ENCODE data around the gene SLAMF9.

The SLAMF9 gene

GRCh38 chr1:159992161-159992560, 38.1 kb upstream of the SLAMF9 start:
- Histone ChIP-seq H3K9me3 (ENCODE audit: insufficient read depth, low read depth, low read length) (no peaks in the 10 kb centered on the region), H3K9me2 (replicated peaks; ENCODE audit: low read depth, low read length) (no peaks in the 10 kb centered on the region), H3K4me1 (ENCODE audit: insufficient read depth, low read length, poor library complexity, severe bottlenecking) (peaks cover 12% of the 10 kb centered on the region), H3K4me3 (ENCODE audit: low read length, poor library complexity, severe bottlenecking) (no peak overlapping the region), H3K79me2 (ENCODE audit: insufficient read depth, low read length) (no peaks in the 10 kb centered on the region), H3K4me2 (ENCODE audit: low read depth, low read length, poor library complexity, severe bottlenecking) (no peak overlapping the region), H4K20me1 (ENCODE audit: insufficient read depth, low read length, poor library complexity, severe bottlenecking) (no peaks in the 10 kb centered on the region), H3F3A (ENCODE audit: low read depth) (no peaks in the 10 kb centered on the region), H2AFZ (ENCODE audit: low read length) (no peak overlapping the region), H3K36me3 (ENCODE audit: insufficient read depth, low read length) (no peaks in the 10 kb centered on the region), H3K27me3 (ENCODE audit: insufficient read depth, low read length, poor library complexity, severe bottlenecking) (no peaks in the 10 kb centered on the region), H3K9ac (ENCODE audit: low read depth, low read length, poor library complexity, severe bottlenecking) (no peak overlapping the region)
- TF ChIP-seq CTCF (conservative IDR thresholded peaks at IDR 0.05; ENCODE audit: low read length), result no peak
- TF ChIP-seq EZH2phosphoT487 (IDR thresholded peaks at IDR 0.05; ENCODE audit: borderline replicate concordance), result no peak

- Histone ChIP-seq H4K20me1 (ENCODE audit: insufficient read depth, low read length, poor library complexity, severe bottlenecking) (no peaks in the 10 kb centered on the region), H3K4me3 (ENCODE audit: low read length, poor library complexity, severe bottlenecking) (no peak overlapping the region), H3K4me2 (ENCODE audit: low read depth, low read length, poor library complexity, severe bottlenecking) (peak overlapping the region; percentile 20), H3K79me2 (ENCODE audit: insufficient read depth, low read length) (no peaks in the 10 kb centered on the region), H3K27me3 (ENCODE audit: insufficient read depth, low read length, poor library complexity, severe bottlenecking) (no peaks in the 10 kb centered on the region), H2AFZ (ENCODE audit: low read length) (peak overlapping the region; percentile 76), H3F3A (ENCODE audit: low read depth) (no peaks in the 10 kb centered on the region), H3K36me3 (ENCODE audit: insufficient read depth, low read length) (no peaks in the 10 kb centered on the region), H3K9me2 (replicated peaks; ENCODE audit: low read depth, low read length) (no peaks in the 10 kb centered on the region), H3K9me3 (ENCODE audit: insufficient read depth, low read depth, low read length) (no peaks in the 10 kb centered on the region), H3K9ac (ENCODE audit: low read depth, low read length, poor library complexity, severe bottlenecking) (no peak overlapping the region), H3K4me1 (ENCODE audit: insufficient read depth, low read length, poor library complexity, severe bottlenecking) (peaks cover 12% of the 10 kb centered on the region)
- TF ChIP-seq CTCF (conservative IDR thresholded peaks at IDR 0.05; ENCODE audit: low read length), result no peak
- no peak for TF ChIP-seq EZH2phosphoT487 (IDR thresholded peaks at IDR 0.05; ENCODE audit: borderline replicate concordance)
These were observed 37.5 kb upstream of the SLAMF9 start for GRCh38 chr1:159991513-159991912.

- Histone ChIP-seq H3K9me2 (replicated peaks; ENCODE audit: low read depth, low read length) (no peaks in the 10 kb centered on the region), H3K4me1 (ENCODE audit: insufficient read depth, low read length, poor library complexity, severe bottlenecking) (peaks cover 12% of the 10 kb centered on the region), H3K79me2 (ENCODE audit: insufficient read depth, low read length) (no peaks in the 10 kb centered on the region), H3K9ac (ENCODE audit: low read depth, low read length, poor library complexity, severe bottlenecking) (no peak overlapping the region), H4K20me1 (ENCODE audit: insufficient read depth, low read length, poor library complexity, severe bottlenecking) (no peaks in the 10 kb centered on the region), H3F3A (ENCODE audit: low read depth) (no peaks in the 10 kb centered on the region), H3K4me2 (ENCODE audit: low read depth, low read length, poor library complexity, severe bottlenecking) (no peak overlapping the region), H2AFZ (ENCODE audit: low read length) (no peak overlapping the region), H3K27me3 (ENCODE audit: insufficient read depth, low read length, poor library complexity, severe bottlenecking) (no peaks in the 10 kb centered on the region), H3K4me3 (ENCODE audit: low read length, poor library complexity, severe bottlenecking) (no peak overlapping the region), H3K36me3 (ENCODE audit: insufficient read depth, low read length) (no peaks in the 10 kb centered on the region), H3K9me3 (ENCODE audit: insufficient read depth, low read depth, low read length) (no peaks in the 10 kb centered on the region)
- TF ChIP-seq CTCF (conservative IDR thresholded peaks at IDR 0.05; ENCODE audit: low read length) (no peak), EZH2phosphoT487 (IDR thresholded peaks at IDR 0.05; ENCODE audit: borderline replicate concordance) (no peak)
These were observed 36.0 kb upstream of the SLAMF9 start for GRCh38 chr1:159990005-159990404.
